GM18519 (cell line): Measurements from ENCODE around the gene JAG2.

Experiments
- ATAC-seq: cut with Tn5 transposase; IDR thresholded peaks from one replicate; pipeline ENCODE4 v1.9.1; 2021; ENCODE audit warnings: mild to moderate bottlenecking, moderate library complexity; ENCODE audit not compliant: unreplicated experiment, low FRiP score

Gene JAG2

GRCh38 chr14:105096206-105096875, 72.2 kb downstream of the JAG2 start:
- no peak for ATAC-seq

- no peak for ATAC-seq
Measured at GRCh38 chr14:105095236-105095805, 73.3 kb downstream of the JAG2 start.

- no peak for ATAC-seq
Measured at GRCh38 chr14:105094193-105094907, 74.2 kb downstream of the JAG2 start.

GRCh38 chr14:105093431-105094192, 75.0 kb downstream of the JAG2 start:
- no peak for ATAC-seq

GRCh38 chr14:105093038-105093430, 75.5 kb downstream of the JAG2 start:
- no peak for ATAC-seq

- ATAC-seq, result no peak
Measured at GRCh38 chr14:105092171-105093037, 76.2 kb downstream of the JAG2 start.

- no peak for ATAC-seq
Measured at GRCh38 chr14:105091517-105092170, 76.9 kb downstream of the JAG2 start.

GRCh38 chr14:105091054-105091516, 77.5 kb downstream of the JAG2 start:
- no peak for ATAC-seq
